GM12801 (cell line): ENCODE data around the gene RNF8.

Experiments used
- TF ChIP-seq, protein P1 (sequence below): IDR thresholded peaks from one replicate; pipeline ENCODE4 v1.5.1; 2011; ENCODE audit warnings: control low read depth; ENCODE audit not compliant: insufficient read length; ENCODE audit errors: extremely low read depth

Gene RNF8, protein sequence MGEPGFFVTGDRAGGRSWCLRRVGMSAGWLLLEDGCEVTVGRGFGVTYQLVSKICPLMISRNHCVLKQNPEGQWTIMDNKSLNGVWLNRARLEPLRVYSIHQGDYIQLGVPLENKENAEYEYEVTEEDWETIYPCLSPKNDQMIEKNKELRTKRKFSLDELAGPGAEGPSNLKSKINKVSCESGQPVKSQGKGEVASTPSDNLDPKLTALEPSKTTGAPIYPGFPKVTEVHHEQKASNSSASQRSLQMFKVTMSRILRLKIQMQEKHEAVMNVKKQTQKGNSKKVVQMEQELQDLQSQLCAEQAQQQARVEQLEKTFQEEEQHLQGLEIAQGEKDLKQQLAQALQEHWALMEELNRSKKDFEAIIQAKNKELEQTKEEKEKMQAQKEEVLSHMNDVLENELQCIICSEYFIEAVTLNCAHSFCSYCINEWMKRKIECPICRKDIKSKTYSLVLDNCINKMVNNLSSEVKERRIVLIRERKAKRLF

DNA sequence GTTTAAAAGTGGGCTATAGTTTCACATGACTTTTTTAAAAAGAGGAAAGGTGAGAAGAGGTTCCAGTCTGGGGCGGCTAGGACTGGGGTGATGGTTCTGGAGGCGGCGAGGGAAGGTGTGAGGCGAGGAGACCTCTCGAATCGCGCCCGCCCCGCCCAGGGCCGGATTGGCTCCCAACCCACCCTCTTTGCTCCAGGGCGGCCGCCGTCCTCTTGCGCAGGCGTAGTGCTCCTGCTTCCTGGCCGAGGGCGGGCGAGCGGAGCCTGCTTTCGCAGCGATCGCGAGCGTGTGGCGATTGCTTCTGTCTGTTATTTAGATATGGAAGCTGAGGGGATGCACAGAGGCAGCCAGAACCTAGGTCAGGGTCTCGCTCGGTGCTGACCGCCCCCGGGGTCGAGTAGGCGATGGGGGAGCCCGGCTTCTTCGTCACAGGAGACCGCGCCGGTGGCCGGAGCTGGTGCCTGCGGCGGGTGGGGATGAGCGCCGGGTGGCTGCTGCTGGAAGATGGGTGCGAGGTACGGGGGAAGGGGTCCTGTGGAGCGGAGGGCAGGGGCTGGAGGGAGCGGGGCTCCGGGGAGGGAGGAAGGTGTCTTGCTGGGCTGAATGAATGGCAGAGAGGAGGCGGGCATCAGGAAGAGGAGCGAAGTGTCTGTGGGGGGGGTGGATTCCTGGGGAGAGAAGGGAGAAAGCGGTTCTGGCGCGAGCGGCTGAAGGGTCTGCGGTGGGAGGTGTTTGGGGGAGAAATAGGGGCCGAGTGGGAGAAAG, at the start of gene RNF8:
RNF8 (plus strand) TSS at position 223 of the 765 bp plus-strand sequence; CDS start at position 405, 182 bp downstream.
- TF ChIP-seq, protein P1, sequence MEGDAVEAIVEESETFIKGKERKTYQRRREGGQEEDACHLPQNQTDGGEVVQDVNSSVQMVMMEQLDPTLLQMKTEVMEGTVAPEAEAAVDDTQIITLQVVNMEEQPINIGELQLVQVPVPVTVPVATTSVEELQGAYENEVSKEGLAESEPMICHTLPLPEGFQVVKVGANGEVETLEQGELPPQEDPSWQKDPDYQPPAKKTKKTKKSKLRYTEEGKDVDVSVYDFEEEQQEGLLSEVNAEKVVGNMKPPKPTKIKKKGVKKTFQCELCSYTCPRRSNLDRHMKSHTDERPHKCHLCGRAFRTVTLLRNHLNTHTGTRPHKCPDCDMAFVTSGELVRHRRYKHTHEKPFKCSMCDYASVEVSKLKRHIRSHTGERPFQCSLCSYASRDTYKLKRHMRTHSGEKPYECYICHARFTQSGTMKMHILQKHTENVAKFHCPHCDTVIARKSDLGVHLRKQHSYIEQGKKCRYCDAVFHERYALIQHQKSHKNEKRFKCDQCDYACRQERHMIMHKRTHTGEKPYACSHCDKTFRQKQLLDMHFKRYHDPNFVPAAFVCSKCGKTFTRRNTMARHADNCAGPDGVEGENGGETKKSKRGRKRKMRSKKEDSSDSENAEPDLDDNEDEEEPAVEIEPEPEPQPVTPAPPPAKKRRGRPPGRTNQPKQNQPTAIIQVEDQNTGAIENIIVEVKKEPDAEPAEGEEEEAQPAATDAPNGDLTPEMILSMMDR = no peak

DNA sequence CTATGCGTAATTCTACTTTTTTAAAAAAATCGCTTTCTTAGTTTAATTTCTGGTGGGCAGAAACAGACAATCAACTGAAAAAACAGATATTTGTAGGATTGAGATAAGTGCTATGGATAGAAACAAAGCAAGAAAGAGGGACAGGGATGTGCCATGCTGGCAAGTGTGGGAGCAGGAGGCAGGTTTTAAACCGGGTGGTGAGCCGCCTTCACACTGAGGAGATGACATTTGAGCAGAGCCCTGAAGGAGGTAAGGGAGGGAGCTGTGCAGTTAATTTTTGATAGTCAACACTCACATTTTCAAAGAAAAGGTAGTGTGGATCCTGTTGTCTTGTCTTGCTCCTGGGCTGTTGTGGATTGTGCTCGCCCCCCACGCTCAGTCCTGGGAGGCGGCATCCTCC, 49.0 kb upstream of the RNF8 start:
- TF ChIP-seq, protein P1 = no peak

DNA sequence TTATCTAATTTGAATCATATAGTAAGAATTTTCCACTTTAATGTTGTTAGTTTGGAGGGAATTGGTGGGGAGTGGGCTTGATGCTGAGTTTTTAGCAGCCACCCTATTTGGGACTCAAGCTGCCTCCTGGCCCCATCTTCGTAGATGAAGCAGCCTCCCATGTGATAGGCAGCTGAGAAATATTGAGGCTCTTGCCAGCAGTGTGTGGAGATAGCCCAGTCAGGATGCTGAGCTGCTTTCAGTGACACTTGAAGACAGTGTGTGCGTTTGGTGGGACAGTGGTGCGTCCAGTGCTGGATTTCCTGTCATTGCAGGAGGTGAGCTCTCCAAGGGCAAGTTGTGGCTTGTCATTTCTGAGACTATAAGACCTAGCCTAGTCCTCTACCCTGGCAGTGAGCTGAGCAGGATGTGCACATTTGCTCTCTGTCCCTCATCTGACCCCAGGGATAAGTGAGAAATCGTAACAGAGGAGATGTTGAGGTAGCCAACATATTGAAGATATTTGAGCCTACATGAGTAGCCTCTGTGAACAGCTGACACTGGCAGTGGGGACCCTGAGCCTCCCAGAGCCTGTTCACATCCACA, 47.9 kb upstream of the RNF8 start:
- TF ChIP-seq, protein P1 = no peak

DNA sequence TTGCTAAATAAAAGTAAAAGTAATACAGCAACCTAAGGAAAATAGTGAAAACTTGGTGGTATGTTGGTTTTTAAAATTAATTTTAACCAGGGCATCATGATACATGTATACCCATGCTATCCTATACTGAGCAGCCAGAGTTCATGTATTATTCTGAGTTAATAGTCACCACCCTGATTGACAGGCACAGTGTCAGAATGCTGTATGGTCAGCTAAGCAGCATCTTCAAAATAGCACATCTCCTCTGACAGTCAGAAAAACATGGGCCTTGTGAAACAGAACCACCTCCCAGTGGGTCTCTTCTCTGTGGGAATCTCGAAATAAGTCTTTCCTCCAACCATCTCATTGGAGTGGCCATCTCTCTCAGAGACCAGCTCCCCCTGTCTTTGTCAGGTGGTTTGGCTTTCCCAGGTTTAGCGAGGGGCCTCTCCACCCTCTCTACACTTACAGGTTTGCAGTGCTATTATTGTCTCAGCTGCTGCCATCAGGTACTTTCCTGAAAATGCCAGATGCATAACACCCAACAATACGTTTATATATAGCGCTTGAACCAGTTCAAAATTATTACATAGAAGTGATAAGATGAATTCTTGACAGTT, 47.1 kb upstream of the RNF8 start:
- TF ChIP-seq, protein P1 = no peak

DNA sequence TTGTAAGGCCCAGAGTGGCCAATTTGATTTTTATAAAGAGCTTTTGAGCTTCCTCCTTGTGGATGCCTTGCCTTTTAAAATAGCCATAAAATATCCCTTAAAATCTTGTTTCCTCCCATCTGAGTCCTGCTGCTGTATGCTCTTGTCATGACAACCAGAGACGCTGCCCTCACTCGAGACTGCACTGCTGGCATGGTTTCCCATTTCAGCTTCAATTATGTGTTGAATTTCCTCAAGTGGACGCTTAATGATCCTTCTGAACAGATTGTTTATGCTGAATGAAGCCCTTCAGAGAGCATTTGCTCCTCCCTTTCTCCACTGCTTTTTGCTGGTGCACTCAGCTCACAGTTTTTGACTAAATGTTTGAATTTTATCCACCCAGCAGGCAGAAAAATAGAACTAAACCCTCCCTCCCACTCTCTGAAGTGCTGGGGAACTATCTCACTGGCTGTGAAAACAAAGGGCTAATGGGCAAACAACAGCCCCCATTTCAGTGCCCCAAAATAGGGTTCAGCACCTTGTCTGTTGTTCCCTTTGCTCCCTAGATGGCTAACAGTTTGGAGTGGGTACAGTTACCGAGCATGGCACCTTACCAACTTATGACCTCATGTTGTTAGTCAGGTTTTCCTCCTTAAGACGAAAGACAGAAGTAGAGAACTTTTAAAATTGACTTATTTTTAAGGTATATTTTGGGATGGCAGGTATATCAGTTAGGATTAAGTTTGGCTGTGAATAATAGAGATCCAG, 45.5 kb upstream of the RNF8 start:
- TF ChIP-seq, protein P1 = no peak

DNA sequence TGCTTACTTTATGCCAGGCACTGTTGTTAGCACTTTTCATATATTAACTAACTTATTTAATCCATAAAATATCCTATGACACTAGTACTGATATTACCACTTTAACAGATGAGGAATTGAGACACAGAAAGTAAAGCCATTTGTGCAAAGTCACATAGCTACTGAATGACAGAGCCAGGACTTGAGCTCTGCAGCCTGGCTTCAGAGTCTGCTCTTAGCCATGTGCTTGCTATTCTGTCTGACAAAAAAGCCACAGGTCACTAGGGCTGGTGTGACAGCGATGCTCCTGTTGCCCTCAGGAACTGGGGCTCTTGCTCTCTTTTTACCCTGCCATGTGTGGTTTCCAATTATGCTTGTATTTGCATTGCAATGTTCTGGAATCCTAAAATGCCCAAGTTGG, 44.7 kb upstream of the RNF8 start:
- TF ChIP-seq, protein P1 = no peak

DNA sequence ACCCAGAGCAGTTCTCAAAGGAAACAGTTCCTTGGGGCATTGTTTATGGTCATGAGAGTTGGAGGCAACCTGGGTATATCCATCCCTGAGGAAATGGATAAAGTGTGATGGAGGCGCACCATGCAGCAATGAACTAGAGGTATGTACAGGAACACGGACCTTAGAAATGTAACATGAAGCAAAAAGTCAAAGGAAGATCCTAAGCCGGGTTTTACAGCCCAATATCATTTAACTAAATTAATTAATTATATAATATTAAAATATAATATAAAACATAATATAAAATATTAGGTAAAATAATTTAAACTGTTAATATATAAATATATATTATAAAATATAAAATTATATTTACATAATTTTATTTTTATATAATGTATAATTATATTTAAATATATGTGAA, 44.1 kb upstream of the RNF8 start:
- TF ChIP-seq, protein P1 = no peak
